Epithelial cell of alveolus of lung (primary cell): Measurements from ENCODE around the gene ANKRD27. TPM values are rescaled to one million over a fixed set of nuclear protein-coding genes. Genes with fewer than 3 reads are reported as not detected.

Experiments
- total RNA-seq: library from RNA; depleted of rRNA; stranded (reverse); fragments of >200 nt; gene quantifications from 2 replicates; pipeline ENCODE4 v1.2.1, GENCODE V29; 2015

ANKRD27 gene
- total RNA-seq = 16.0 and 20.7 TPM in 2 replicates

DNA sequence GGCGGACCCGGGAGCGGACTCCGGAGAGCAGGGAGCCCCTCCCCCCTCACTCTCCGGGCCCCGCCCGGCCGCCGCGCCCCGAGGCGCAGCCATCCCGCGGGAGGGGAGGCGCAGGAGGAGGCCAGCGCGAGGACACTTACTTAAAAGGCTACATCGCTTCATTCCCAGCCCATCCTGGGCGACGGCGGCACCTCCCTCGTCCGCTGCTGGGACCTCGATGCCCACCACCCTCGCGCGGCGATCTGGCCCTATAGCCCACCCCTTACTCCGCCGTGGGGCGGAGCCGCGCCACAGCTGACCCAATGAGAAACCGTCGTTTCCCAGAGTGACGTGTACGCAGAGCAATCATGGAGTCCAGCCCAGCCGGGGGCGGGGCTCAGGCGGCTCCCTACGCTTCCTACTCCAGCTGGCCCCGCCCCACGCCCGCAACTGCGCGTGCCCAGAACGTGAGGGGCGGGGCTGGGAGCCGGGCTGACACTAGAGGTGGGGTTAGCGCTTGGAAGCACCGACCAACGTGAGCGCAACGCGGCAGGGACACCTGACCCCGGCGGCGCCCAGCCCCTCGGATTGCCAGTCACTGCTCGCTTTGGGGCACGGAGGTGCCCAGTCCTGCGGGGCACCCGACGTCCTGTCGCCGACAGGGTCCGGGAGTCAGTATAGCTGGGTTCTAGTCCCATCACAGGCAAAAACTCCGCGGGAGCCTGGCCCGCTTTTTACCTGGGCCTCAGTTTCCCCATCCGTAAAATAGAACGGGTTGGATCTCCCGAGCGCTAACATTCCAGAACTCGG, at the start of gene ANKRD27:
Gene ANKRD27 (minus strand): TSS at position 250 of the 789 bp plus-strand sequence. CDS start 16,165 bp downstream, outside the sequence.

DNA sequence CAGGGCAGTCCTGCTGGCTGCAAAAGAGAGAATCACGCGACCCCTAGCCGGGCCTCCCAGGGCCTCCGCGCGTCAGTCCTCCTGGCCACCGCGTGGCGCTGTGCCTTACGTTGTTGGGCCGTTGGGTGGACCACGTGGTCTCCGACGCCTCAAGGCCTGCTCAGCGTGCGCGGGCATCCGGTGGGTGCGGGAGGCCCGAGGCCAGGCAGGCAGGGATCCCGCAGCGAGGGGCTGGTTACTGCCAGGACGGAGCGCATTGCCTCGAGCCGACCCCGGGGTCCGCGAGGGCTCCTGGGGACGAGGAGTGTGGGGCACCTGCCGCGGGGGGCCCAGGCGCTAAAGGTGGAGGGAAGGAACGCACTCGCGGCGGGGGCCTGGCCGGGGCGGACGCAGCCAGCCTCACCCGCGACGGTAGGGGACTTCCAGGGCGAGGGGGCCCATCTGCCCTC, 44.7 kb upstream of the ANKRD27 start, which contains the start of gene TDRD12:
Gene TDRD12 (plus strand): TSS at position 157 of the 449 bp plus-strand sequence. CDS start 306 bp downstream, outside the sequence.

DNA sequence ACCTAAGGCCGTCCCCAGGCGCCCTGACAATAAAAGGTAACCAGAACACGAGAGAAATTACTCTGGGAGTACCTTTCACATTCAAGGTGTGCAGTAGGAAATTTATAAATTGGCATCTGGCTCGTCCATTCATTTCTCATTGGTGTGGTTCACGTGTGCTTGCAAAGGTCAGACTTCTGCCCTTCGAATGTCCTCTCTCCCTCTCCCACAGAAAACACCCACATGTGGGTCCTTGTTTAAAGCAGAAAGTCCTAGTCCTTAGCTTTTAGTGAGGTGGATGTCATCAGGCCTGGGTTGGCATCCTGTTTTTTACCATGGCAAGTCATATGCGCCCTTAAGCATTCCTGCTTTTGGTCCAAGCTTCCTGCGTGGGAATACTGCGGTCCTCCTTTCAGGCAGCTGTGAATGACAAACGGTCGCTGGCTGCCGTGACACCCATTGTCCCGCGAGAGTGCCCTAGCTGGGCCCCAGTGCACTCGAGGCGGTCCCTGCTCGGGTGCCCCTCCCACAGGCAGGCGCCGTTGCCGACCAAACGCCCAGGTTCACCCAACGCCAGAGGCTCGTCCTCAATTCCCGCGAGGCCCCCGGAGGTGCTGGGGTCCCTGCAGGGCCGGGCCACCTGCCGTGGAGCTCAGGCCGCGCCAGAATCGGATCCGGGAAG, 16.4 kb upstream of the ANKRD27 start, which contains the start of gene NUDT19:
Gene NUDT19 (plus strand): TSS at position 531 of the 661 bp plus-strand sequence. CDS start 140 bp downstream, outside the sequence.

DNA sequence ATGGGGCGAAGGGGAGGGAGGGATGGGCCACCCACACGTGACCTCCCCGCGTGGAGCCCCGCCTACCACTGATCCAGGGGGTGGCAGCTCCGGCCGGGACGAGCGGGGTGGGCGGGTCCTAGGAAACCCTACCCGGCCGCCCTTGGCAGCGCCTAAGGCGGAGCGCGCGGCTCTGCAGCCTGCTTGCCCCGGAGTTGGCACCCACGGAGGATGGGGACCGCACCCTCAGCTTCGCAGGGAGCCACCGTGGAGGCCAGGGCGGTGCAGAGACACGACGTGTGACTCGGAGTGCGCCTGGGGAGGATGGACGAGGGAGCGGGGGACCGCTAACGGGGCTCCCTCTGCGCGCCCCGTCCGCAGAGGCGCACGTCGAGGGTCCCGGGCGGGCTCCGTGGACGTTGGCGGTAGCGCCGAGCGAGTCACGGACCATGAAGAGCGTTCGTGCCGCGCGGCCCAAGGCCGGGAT, 773 bp upstream of the ANKRD27 start, which contains the start of gene RGS9BP:
Gene RGS9BP (plus strand): TSS at position 129 of the 466 bp plus-strand sequence. CDS start 416 bp downstream, outside the sequence.

DNA sequence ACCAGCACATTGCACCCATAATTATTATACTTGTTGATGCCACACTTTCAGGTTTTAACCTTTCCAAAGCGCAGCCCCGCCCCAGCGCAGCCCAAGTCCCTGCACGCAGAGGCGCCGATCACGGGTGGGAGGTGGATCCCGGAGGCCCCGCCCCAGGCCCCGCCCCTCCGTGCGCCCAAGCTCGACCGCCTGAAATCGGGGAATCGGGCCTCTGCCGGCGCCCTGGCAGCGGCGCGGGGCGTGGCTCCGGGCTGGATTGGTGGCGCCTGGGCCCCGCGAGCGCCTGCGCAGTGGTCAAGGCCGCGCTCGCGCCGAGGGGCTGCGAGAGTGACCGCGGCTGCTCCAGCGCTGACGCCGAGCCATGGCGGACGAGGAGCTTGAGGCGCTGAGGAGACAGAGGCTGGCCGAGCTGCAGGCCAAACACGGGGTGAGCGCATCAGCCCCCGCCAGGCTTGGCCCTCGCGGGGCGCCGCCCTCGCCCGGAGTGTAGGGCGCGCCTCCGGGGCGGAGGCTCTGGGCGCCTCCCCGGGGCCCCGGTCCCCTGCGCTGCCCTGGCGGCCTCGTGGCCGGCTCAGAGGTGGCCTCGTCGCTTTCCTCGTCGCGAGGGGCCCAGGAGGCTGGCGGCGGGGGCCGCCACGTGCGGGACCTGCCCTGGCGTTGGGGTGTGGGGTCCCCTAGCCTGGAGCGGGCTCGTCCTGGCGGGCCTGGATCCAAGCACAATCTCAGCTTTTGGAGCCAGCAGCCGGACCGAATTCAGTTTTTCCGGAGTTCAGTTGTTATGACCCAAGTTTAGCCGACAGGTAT, 93.9 kb downstream of the ANKRD27 start, which contains the start of gene PDCD5:
Gene PDCD5 (plus strand): TSS at position 290 of the 804 bp plus-strand sequence. CDS start 72 bp downstream, at position 362.

Other genes with a start within 250 kb of the ANKRD27 start
- gene PDCD5, start 94.0 kb downstream of the ANKRD27 start, total RNA-seq = 84.2 and 219 TPM in 2 replicates
- 0.16 TPM in 1 of 2 replicates, not detected in the other for gene RGS9BP, start 668 bp upstream of the ANKRD27 start, total RNA-seq
- gene NUDT19, start 16.6 kb upstream of the ANKRD27 start, total RNA-seq = 12.3 and 14.9 TPM in 2 replicates
- gene TDRD12, start 44.6 kb upstream of the ANKRD27 start, total RNA-seq = 0.26 TPM in 1 of 2 replicates, not detected in the other
- not detected in 2 replicates for gene SLC7A9, start 194.6 kb upstream of the ANKRD27 start, total RNA-seq